ENCODE results near the gene CACNA2D3. TPM values are rescaled to one million over a fixed set of nuclear protein-coding genes. Genes with fewer than 3 reads are reported as not detected.

CACNA2D3 gene
- total RNA-seq, 1 donor from 2014 or later = 0.70 TPM

GRCh38 chr3:55030938-55031337, 908.6 kb downstream of the CACNA2D3 start:
- H3K9ac ChIP-seq (ENCODE audit: low read length) = no peak overlapping the region
- no peak overlapping the region for H3K4me2 ChIP-seq (ENCODE audit: low read length)
- H3K9me3 ChIP-seq (ENCODE audit: insufficient read depth, low read depth, low read length) = no peaks in the 10 kb centered on the region
- no peak for FAIRE-seq
- no peaks in the 10 kb centered on the region for H3K27me3 Mint-ChIP-seq (ENCODE audit: low read depth, unreplicated experiment)
- TF ChIP-seq CTCF (IDR thresholded peaks at IDR 0.05; ENCODE audit: insufficient read depth, low read depth, low read length) (no peak), EZH2 (IDR thresholded peaks at IDR 0.05; ENCODE audit: insufficient read depth, low read length) (no peak)
- peaks cover 7% of the 10 kb centered on the region for H3K9me3 Mint-ChIP-seq (ENCODE audit: unreplicated experiment)
- H4K20me1 ChIP-seq (ENCODE audit: insufficient read depth, low read length) = no peaks in the 10 kb centered on the region
- no peak overlapping the region for H3K4me3 Mint-ChIP-seq (ENCODE audit: unreplicated experiment)
- H3K27ac Mint-ChIP-seq (ENCODE audit: unreplicated experiment) = no peak overlapping the region
- no peaks in the 10 kb centered on the region for H3K27me3 ChIP-seq (ENCODE audit: insufficient read depth, low read length)
- H3K27ac ChIP-seq (ENCODE audit: low read depth, low read length) = no peak overlapping the region
- H3K4me3 ChIP-seq (ENCODE audit: insufficient read depth, low read depth, low read length) = no peak overlapping the region
- H3K4me1 Mint-ChIP-seq (ENCODE audit: low read depth, unreplicated experiment) = peaks cover 2% of the 10 kb centered on the region
- H3K36me3 ChIP-seq (ENCODE audit: insufficient read depth, low read length) = no peaks in the 10 kb centered on the region
- H2AFZ ChIP-seq (ENCODE audit: low read depth, low read length) = no peak overlapping the region
- no peaks in the 10 kb centered on the region for H3K79me2 ChIP-seq (ENCODE audit: insufficient read depth, low read length)
- H3K4me1 ChIP-seq (ENCODE audit: insufficient read depth, low read length) = no peaks in the 10 kb centered on the region
- no peaks in the 10 kb centered on the region for H3K36me3 Mint-ChIP-seq (ENCODE audit: low read depth, unreplicated experiment)
- DNase-seq (ENCODE audit: low read depth) = no peak

- H3K27me3 ChIP-seq (ENCODE audit: insufficient read depth, low read length) = no peaks in the 10 kb centered on the region
- no peaks in the 10 kb centered on the region for H3K36me3 ChIP-seq (ENCODE audit: insufficient read depth, low read length)
- H3K9me3 Mint-ChIP-seq (ENCODE audit: unreplicated experiment) = peaks cover 4% of the 10 kb centered on the region
- FAIRE-seq (no peak), DNase-seq (ENCODE audit: low read depth) (peak; percentile 31)
- TF ChIP-seq CTCF (IDR thresholded peaks at IDR 0.05; ENCODE audit: insufficient read depth, low read depth, low read length) (no peak), EZH2 (IDR thresholded peaks at IDR 0.05; ENCODE audit: insufficient read depth, low read length) (no peak)
- no peak overlapping the region for H3K4me3 Mint-ChIP-seq (ENCODE audit: unreplicated experiment)
- H3K4me3 ChIP-seq (ENCODE audit: insufficient read depth, low read depth, low read length) = no peak overlapping the region
- H3K4me2 ChIP-seq (ENCODE audit: low read length) = no peak overlapping the region
- no peak overlapping the region for H3K27ac ChIP-seq (ENCODE audit: low read depth, low read length)
- H3K79me2 ChIP-seq (ENCODE audit: insufficient read depth, low read length) = no peaks in the 10 kb centered on the region
- no peaks in the 10 kb centered on the region for H3K36me3 Mint-ChIP-seq (ENCODE audit: low read depth, unreplicated experiment)
- H3K4me1 ChIP-seq (ENCODE audit: insufficient read depth, low read length) = no peaks in the 10 kb centered on the region
- H4K20me1 ChIP-seq (ENCODE audit: insufficient read depth, low read length) = no peaks in the 10 kb centered on the region
- H3K27me3 Mint-ChIP-seq (ENCODE audit: low read depth, unreplicated experiment) = no peaks in the 10 kb centered on the region
- no peak overlapping the region for H3K9ac ChIP-seq (ENCODE audit: low read length)
- peaks cover 6% of the 10 kb centered on the region for H3K4me1 Mint-ChIP-seq (ENCODE audit: low read depth, unreplicated experiment)
- H3K9me3 ChIP-seq (ENCODE audit: insufficient read depth, low read depth, low read length) = no peaks in the 10 kb centered on the region
- H2AFZ ChIP-seq (ENCODE audit: low read depth, low read length) = no peak overlapping the region
- H3K27ac Mint-ChIP-seq (ENCODE audit: unreplicated experiment) = no peak overlapping the region
These were observed 914.7 kb downstream of the CACNA2D3 start for GRCh38 chr3:55036883-55037577.

- DNase-seq (ENCODE audit: low read depth) = no peak
- H3K9ac ChIP-seq (ENCODE audit: low read length) = no peak overlapping the region
- H3K4me2 ChIP-seq (ENCODE audit: low read length) = no peak overlapping the region
- TF ChIP-seq CTCF (IDR thresholded peaks at IDR 0.05; ENCODE audit: insufficient read depth, low read depth, low read length) (peak; percentile 8), EZH2 (IDR thresholded peaks at IDR 0.05; ENCODE audit: insufficient read depth, low read length) (no peak)
- Mint-ChIP-seq H3K36me3 (ENCODE audit: low read depth, unreplicated experiment) (no peaks in the 10 kb centered on the region), H3K4me1 (ENCODE audit: low read depth, unreplicated experiment) (no peaks in the 10 kb centered on the region), H3K27ac (ENCODE audit: unreplicated experiment) (no peak overlapping the region), H3K27me3 (ENCODE audit: low read depth, unreplicated experiment) (no peaks in the 10 kb centered on the region), H3K4me3 (ENCODE audit: unreplicated experiment) (no peak overlapping the region), H3K9me3 (ENCODE audit: unreplicated experiment) (no peaks in the 10 kb centered on the region)
- FAIRE-seq = no peak
- H4K20me1 ChIP-seq (ENCODE audit: insufficient read depth, low read length) = no peaks in the 10 kb centered on the region
- no peaks in the 10 kb centered on the region for H3K27me3 ChIP-seq (ENCODE audit: insufficient read depth, low read length)
- H3K4me3 ChIP-seq (ENCODE audit: insufficient read depth, low read depth, low read length) = no peak overlapping the region
- no peaks in the 10 kb centered on the region for H3K4me1 ChIP-seq (ENCODE audit: insufficient read depth, low read length)
- H2AFZ ChIP-seq (ENCODE audit: low read depth, low read length) = no peak overlapping the region
- no peaks in the 10 kb centered on the region for H3K79me2 ChIP-seq (ENCODE audit: insufficient read depth, low read length)
- H3K27ac ChIP-seq (ENCODE audit: low read depth, low read length) = no peak overlapping the region
- no peaks in the 10 kb centered on the region for H3K36me3 ChIP-seq (ENCODE audit: insufficient read depth, low read length)
- H3K9me3 ChIP-seq (ENCODE audit: insufficient read depth, low read depth, low read length) = no peaks in the 10 kb centered on the region
These were observed 920.2 kb downstream of the CACNA2D3 start for GRCh38 chr3:55042591-55042990.
